Smooth muscle cell (in vitro differentiated cells): ENCODE measurements around the gene CRIM1. TPM values are rescaled to one million over a fixed set of nuclear protein-coding genes. Genes with fewer than 3 reads are reported as not detected.

Source experiments
- DNase-seq: peaks from one replicate; lab custom pipeline; 2025; ENCODE audit not compliant: unreplicated experiment; lab: John Stamatoyannopoulos, UW
- H2AFZ ChIP-seq: fragments of 200-600 bp; sonication (generic); 2 replicates; pipeline ENCODE4 v1.6.0; 2016; ENCODE audit warnings: antibody characterized with exemption, low read depth, mild to moderate bottlenecking
- H3F3A ChIP-seq: fragments of 200-600 bp; sonication (generic); 2 replicates; pipeline ENCODE4 v1.6.0; 2017; ENCODE audit warnings: antibody characterized with exemption, low read depth
- H3K27ac ChIP-seq: fragments of 200-600 bp; sonication (generic); 2 replicates; pipeline ENCODE4 v1.5.1; 2016; ENCODE audit warnings: low read depth, mild to moderate bottlenecking
- H3K27me3 ChIP-seq: fragments of 200-600 bp; sonication (generic); 2 replicates; pipeline ENCODE4 v1.6.1; 2016; ENCODE audit warnings: low read depth, mild to moderate bottlenecking
- H3K36me3 ChIP-seq: fragments of 200-600 bp; sonication (generic); 2 replicates; pipeline ENCODE4 v1.5.1; 2016; ENCODE audit warnings: low read depth
- H3K4me1 ChIP-seq: fragments of 200-600 bp; sonication (generic); 2 replicates; pipeline ENCODE4 v1.5.1; 2016; ENCODE audit warnings: low read depth
- H3K4me2 ChIP-seq: fragments of 200-600 bp; sonication (generic); 2 replicates; pipeline ENCODE4 v1.6.0; 2016; ENCODE audit warnings: mild to moderate bottlenecking
- H3K4me3 ChIP-seq: fragments of 200-600 bp; sonication (generic); 2 replicates; pipeline ENCODE4 v1.5.1; 2016; ENCODE audit warnings: mild to moderate bottlenecking
- H3K79me2 ChIP-seq: fragments of 200-600 bp; sonication (generic); 2 replicates; pipeline ENCODE4 v1.6.0; 2016; ENCODE audit warnings: low read depth, mild to moderate bottlenecking
- H3K9ac ChIP-seq: fragments of 200-600 bp; sonication (generic); 2 replicates; pipeline ENCODE4 v1.6.0; 2016; ENCODE audit warnings: low read depth
- H3K9me3 ChIP-seq: fragments of 200-600 bp; sonication (generic); replicated peaks from 2 replicates; pipeline ENCODE4 v1.5.1; 2016; ENCODE audit warnings: low read depth
- H4K20me1 ChIP-seq: fragments of 200-600 bp; sonication (generic); 2 replicates; pipeline ENCODE4 v1.6.0; 2016; ENCODE audit warnings: low read depth
- WGBS: methylation state at CpG from one replicate; pipeline ENCODE4 v1.1.7; 2016; ENCODE audit warnings: low lambda C conversion rate; 5-methylcytosine and 5-hydroxymethylcytosine counted together
- polyA plus RNA-seq: library from polyadenylated mRNA; unstranded; fragments of >200 nt; fragmentation: Nextera tagmentation; extraction: Ambion mirVana; gene quantifications from 2 replicates; pipeline ENCODE4 v1.2.1, GENCODE V29; 2016
- total RNA-seq: library from RNA; depleted of rRNA; stranded (reverse); fragments of >200 nt; gene quantifications from 2 replicates; pipeline ENCODE4 v1.2.3, GENCODE V29; 2014
- TF ChIP-seq, protein P1 (sequence below): fragments of 200-600 bp; sonication (generic); IDR thresholded peaks from 2 replicates; pipeline ENCODE4 v1.5.1; 2017; ENCODE audit warnings: borderline replicate concordance, mild to moderate bottlenecking, antibody characterized with exemption; ENCODE audit not compliant: insufficient read depth, poor library complexity, severe bottlenecking

Gene CRIM1
- total and polyA plus RNA-seq, 2 experiments from 2014 or later = 10.1 to 28.0 TPM

DNA sequence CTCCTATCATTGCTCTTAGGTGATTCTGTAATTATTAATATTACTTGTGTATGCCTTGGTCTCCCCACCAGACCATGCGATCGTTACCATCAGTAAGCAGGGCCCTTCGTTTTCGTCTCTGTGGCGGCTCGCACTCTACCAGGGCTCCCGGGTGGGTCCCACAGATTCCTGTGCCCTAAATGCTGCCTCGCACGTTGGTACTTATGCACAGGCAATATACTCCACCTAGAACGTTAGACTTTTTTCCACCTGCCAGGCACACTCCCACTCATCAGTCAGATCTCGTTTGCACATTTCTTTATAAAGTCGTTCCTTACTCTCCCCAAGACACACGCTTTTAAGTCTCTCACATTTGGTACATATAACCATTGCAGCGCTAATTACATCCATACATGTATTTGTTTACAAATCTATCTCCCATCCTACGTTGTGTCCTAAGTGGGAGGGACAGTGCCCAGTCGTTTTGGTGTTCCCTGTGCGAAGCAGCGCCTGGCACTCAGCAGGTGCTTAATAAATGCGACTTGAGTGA lies 241.5 kb downstream of the CRIM1 start:
- TF ChIP-seq, protein P1, sequence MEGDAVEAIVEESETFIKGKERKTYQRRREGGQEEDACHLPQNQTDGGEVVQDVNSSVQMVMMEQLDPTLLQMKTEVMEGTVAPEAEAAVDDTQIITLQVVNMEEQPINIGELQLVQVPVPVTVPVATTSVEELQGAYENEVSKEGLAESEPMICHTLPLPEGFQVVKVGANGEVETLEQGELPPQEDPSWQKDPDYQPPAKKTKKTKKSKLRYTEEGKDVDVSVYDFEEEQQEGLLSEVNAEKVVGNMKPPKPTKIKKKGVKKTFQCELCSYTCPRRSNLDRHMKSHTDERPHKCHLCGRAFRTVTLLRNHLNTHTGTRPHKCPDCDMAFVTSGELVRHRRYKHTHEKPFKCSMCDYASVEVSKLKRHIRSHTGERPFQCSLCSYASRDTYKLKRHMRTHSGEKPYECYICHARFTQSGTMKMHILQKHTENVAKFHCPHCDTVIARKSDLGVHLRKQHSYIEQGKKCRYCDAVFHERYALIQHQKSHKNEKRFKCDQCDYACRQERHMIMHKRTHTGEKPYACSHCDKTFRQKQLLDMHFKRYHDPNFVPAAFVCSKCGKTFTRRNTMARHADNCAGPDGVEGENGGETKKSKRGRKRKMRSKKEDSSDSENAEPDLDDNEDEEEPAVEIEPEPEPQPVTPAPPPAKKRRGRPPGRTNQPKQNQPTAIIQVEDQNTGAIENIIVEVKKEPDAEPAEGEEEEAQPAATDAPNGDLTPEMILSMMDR = no peak
- H3K4me1 ChIP-seq = peaks cover 4% of the 10 kb centered on the region
- WGBS = 28% methylated on average over 19 of the region's 19 CpGs
- H3K9ac ChIP-seq = peak overlapping the region; percentile 88
- peaks cover 4% of the 10 kb centered on the region for H3F3A ChIP-seq
- H3K27ac ChIP-seq = no peak overlapping the region
- no peaks in the 10 kb centered on the region for H3K36me3 ChIP-seq
- H2AFZ ChIP-seq = peak overlapping the region; percentile 95
- no peaks in the 10 kb centered on the region for H3K27me3 ChIP-seq
- peak overlapping the region; percentile 84 for H3K4me2 ChIP-seq
- H4K20me1 ChIP-seq = peaks cover 41% of the 10 kb centered on the region
- peaks cover 48% of the 10 kb centered on the region for H3K79me2 ChIP-seq
- no peak for DNase-seq
- peak overlapping the region; percentile 74 for H3K4me3 ChIP-seq
- H3K9me3 ChIP-seq = no peaks in the 10 kb centered on the region

DNA sequence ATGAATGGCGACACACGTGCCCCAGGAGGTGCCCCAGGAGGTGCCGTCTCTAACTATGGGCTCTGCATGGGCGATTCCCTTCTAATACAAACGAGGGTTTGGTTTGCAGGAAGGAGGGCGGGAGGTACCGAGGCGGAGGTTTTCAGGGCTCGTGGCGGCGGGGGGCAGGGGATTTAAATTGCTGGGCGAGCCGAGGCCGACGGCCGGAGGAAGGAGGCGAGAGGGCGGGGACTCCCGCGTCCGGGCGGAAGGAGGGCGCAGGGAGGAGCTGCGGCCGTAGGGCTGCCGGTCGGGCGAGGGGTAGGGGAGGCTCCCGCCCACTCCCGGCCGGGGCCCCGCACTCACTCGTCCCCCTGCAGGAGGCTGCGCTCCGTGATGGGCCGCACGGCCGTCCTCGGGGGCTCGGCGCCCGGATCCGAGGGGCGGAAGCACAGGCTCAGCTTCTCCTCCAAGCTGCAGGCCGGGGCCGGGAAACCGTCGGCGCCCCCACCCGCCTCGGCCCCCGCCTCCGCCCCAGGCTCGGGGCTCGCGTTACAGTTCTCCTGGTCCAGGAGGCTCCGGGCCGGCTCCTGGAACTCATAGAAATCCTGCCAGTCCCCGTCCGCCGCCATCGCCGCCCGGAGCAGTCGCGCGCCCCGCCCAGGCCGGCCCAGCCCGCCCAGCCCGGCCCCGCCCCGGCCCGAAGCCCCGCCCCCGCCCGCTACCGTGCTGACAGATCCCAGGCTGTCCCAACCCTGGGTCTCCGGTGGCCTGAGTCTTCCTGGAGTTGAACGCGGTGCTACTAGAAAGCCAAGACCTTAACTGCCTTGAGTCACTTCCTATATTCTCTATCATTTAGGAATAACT lies 242.2 kb downstream of the CRIM1 start, which contains the start of gene FEZ2:
Gene FEZ2, minus strand, starts transcription at position 637 of the 846 bp plus-strand sequence. Its CDS starts 26 bp downstream, at position 611.
- H4K20me1 ChIP-seq = peaks cover 36% of the 10 kb centered on the region
- peak within 1 kb of the TSS; percentile 63 for H3K27ac ChIP-seq
- no peaks in the 10 kb centered on the region for H3K9me3 ChIP-seq
- peaks cover 4% of the 10 kb centered on the region for H3K4me1 ChIP-seq
- peak within 1 kb of the TSS; percentile 74 for H3K4me3 ChIP-seq
- H3F3A ChIP-seq = peaks cover 4% of the 10 kb centered on the region
- H3K79me2 ChIP-seq = peaks cover 45% of the 10 kb centered on the region
- no peaks in the 10 kb centered on the region for H3K27me3 ChIP-seq
- no peaks in the 10 kb centered on the region for H3K36me3 ChIP-seq
- TF ChIP-seq, protein P1 = no peak
- 2% methylated on average over 13 of the region's 81 CpGs for WGBS
- peak within 1 kb of the TSS; percentile 84 for H3K4me2 ChIP-seq
- peak within 1 kb of the TSS; percentile 97 for H2AFZ ChIP-seq
- H3K9ac ChIP-seq = peak within 1 kb of the TSS; percentile 88
- DNase-seq = peak; percentile 77

Other genes with a start within 250 kb of the CRIM1 start
- gene FEZ2, start 242.4 kb downstream of the CRIM1 start, total RNA-seq = 69.0 and 70.9 TPM in 2 replicates
- gene FEZ2, start 242.4 kb downstream of the CRIM1 start, polyA plus RNA-seq = 17.7 and 23.2 TPM in 2 replicates